Activated naive CD4-positive, alpha-beta T cell treated with anti-CD3 and anti-CD28 coated beads, Interleukin-2, amount 50 U/mL, for 16 hours (primary cell): Measurements from ENCODE around the gene AKT1.

Experiments used
- DNase-seq: peaks from one replicate; pipeline ENCODE4 v3.0.0-alpha.2; 2020

AKT1 gene

GRCh38 chr14:104798300-104799243 is 3.0 kb upstream of the AKT1 start:
- no peak for DNase-seq

- DNase-seq, result no peak
Measured at GRCh38 chr14:104797115-104798044, 1.8 kb upstream of the AKT1 start.

GRCh38 chr14:104796687-104797081 is 1.1 kb upstream of the AKT1 start:
- DNase-seq, result no peak

GRCh38 chr14:104795781-104796686 is 486 bp upstream of the AKT1 start:
- peak; percentile 58 for DNase-seq

DNA sequence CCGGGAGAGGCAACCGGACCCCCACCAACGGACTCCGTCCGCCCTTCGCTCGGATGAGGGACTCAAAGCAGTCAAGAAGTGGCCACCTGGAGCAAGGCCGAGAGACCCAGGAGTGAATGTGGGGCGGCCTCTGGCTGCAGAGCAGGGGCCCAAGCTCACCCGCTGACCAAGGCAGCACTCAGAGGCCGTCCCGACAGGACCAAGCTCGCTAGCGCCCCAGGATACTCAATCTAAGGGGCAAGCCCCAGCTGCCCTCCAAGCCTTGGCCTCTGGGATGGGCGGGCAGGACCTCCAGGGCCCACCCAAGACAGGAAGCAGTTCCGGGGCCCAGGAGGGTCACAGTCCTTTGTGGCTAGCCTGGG is 936 bp downstream of the AKT1 start:
- no peak for DNase-seq

DNA sequence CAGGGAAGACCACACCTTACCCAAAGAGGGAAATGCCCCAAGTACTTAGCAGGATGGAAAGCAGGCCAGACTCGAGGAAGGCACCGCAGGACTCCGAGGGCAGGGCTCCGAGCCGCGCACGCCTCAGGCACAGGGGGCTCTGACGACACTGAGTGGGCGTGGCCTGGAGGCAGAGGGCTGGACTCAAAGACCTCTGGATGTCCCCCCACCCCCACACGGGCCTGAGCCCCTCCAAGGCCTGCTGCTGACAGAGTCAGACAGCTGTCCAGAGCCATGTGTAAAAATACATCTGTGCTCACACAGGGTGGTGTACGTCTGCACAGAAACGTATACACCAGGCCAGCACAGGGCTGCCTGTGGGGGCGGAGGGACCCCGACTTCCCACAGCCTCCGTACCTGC is 1.4 kb downstream of the AKT1 start:
- DNase-seq, result peak; percentile 43

GRCh38 chr14:104793703-104793959 is 1.9 kb downstream of the AKT1 start:
- DNase-seq, result no peak

- no peak for DNase-seq
Measured at GRCh38 chr14:104792945-104793702, 2.4 kb downstream of the AKT1 start.

DNA sequence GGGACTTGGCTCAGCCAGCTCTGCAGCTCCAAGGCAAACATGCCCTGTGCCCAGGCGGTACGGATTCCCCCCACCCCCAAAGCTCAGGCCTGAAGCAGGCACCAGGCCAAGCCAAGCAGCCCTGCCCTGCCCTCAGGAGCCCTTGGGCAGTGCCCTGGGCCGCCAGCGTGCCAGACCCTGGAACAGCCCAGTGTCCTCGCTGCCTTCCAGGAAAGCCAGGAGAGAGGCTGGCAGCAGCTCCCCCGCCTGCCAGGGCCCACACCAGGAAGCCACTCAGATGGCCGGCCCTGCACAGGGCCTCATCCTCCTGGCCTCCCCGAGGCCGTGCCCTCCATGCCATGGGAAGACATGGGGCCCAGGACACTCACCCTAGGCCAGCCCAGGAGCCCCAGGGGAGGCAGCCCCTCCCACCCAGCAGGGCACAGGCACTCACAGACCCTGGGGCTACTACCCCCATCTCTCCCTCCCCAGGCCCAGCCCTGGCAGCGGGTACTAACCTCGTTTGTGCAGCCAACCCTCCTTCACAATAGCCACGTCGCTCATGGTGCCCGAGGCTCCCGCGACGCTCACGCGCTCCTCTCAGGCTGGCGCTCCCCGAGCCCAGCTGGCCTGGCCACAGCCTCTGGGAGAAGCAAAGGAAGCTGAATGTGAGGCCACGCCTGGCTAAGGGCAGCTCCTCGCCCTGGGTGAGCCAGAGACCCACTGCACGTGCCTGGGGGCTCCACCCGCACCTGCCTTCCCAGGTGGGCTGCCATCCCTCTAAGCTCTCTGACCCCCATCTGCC is 3.3 kb downstream of the AKT1 start:
- DNase-seq, result no peak

DNA sequence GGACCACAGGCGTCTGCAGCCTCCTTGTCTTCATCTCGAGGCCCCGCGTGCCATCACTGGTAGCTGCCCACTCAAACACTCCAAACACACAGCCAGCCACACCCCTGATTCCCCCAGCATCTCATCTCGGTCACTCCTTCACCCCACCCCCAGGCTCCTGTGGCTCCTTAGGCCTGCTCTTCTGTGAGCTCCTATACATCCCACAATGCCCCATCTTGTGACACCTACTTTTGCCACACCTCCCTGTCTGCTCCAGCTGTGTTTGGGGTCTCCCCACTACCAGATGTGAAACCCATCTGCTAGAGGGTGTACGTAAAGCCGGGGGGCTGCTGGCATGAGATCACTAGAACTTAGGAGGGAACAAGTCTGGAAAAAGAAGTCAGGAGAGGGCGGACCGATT is 4.1 kb downstream of the AKT1 start:
- no peak for DNase-seq

GRCh38 chr14:104789752-104790743 is 5.5 kb downstream of the AKT1 start:
- no peak for DNase-seq

DNA sequence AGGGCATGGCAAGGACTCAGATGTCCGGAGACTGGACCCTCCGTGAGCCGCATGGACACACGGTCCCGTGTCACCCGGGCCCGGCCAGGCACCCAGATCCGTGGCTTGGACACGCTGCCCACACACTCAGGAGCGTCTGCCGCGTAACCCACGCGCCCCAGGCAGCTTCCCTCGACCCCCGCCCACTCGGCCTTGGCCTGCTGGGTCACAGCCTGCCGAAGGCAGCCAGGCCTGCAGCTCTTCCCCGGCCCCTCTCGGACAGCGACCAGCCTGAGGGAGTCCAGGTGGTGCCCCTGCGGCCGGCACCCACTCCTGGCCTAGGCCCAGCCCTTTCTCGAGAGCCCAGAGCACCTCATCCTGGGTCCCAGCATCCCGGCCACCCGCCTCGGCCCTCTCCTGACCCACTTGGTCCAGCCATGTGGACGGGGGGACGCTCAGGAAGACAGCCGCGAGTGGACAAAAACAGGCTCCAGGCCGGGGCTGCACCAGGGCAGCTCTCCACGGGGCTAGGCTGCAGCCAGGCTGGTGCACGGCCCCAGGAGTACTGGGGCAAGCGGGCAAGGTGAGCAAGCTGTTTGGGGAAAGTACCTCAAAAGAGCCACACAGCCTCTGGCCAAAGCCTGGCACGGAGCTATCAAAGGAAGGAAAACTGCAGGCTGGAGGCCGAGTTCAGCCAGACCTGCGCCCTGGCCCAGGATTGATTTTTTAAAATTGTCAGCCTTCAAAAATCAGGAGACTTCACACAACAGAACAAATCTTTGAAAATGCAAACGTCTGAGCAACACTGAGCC is 6.5 kb downstream of the AKT1 start:
- DNase-seq, result no peak

GRCh38 chr14:104788161-104788818 is 7.3 kb downstream of the AKT1 start:
- DNase-seq, result no peak

- no peak for DNase-seq
Measured at GRCh38 chr14:104787736-104788135, 7.8 kb downstream of the AKT1 start.

DNA sequence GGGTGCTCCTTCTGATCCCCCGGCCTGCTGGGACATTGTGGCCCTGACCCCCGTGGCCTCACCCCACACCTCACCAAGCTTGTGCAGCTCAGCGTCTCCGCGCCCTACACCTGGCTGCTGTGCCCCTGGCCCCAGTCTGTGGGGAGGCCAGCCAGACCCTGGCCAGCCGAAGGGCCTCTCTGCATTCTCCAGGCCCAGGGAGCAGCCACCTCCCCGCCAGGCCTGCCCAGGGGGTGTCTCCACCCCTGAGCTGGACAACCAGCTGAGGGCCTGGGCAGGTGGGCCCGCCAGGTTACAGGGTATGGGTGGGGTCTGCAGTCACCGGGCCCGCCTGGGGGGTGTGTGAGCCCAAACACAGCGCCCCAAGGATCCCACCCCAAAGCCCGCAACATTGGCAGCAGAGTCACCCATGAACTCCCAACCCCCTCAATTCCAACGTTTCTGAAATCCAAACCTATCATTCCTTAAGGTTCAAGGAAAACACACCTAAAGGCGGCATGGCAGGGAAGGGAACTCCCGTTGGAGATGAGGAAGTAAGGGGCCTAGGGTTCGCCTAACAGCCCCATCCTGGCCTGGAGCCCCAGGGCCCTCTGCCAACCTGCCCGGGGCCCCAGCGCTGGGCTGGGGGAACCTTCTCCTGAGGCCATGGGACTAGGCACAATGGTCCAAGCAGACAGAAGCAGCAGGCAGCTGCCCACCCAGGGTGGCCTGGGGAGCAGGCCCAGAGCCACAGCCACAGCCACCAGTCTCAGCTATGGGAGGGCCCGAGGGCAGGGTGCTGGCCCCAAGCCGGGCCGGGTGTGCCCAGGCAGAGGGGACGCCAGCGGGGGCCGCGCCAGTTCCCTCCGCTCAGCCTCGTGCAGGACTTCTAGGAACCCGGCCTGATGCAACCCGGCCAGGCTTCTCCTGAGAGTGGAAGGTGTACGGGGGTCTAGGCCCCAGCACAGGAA is 8.5 kb downstream of the AKT1 start:
- DNase-seq, result no peak

DNA sequence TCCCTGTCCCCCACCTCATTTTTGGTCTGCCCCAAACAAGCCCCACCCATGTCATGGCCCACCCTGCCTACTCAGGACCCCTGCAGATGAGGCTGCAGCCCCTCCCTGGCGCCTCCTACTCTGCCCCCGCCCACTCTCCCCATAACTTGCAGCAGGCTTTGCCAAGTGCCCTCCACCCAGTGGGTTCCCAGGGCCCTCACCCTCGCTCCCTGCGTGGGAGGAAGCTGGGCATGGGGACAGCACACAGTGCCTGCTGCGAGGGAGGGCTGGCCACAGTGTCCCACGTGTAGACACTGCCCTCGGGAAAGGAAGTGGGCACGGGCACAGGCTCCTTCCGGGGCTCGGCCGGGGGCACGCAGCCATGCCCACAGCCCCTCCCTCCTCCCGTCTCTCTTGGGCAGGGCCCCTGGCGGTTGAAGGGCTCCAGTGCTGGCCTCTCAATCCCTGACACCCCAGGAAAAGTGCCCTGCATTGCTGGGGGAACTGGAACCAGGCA is 9.4 kb downstream of the AKT1 start:
- no peak for DNase-seq

- DNase-seq, result no peak
Measured at GRCh38 chr14:104785708-104786080, 9.9 kb downstream of the AKT1 start.
